ENCODE data around the gene FAM149A.
A peak's percentile ranks its signal among the peaks of the same experiment; 100 is the strongest.

DNA sequence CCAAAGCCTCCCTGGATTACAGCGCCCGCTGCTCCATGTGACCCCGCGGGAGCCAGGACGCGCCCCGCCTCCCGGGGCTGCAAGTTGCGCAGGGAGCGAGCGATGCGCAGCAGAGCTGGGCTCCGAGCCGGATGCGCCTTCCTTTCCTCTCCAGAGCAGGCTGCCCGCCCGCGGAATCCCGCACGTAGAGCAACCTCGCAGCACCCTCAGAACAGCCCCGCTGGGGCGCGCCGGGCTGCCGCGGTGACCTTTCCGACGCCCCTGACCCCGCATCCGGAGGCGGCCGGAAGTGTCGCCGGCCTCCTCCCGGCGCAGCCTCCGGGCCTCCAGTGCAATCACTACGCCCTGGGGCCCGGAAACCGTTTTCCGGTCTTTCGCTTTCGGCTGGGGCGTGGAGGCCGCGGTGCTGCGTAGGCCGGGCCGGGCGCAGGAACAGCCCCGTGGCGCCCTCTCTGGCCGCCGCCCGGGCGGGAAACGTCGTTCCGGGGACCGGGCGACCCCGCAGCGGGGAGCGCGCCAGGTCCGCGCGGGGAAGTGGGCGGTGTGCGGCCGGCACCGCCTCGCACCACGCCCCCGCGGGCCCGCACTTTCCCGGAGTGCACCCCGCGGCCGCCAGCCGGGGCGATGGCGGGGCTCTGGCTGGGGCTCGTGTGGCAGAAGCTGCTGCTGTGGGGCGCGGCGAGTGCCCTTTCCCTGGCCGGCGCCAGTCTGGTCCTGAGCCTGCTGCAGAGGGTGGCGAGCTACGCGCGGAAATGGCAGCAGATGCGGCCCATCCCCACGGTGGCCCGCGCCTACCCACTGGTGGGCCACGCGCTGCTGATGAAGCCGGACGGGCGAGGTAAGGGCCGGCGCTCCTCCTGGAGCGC, 86.9 kb downstream of the FAM149A start, which contains the start of gene CYP4V2:
- TF ChIP-seq, protein P1, sequence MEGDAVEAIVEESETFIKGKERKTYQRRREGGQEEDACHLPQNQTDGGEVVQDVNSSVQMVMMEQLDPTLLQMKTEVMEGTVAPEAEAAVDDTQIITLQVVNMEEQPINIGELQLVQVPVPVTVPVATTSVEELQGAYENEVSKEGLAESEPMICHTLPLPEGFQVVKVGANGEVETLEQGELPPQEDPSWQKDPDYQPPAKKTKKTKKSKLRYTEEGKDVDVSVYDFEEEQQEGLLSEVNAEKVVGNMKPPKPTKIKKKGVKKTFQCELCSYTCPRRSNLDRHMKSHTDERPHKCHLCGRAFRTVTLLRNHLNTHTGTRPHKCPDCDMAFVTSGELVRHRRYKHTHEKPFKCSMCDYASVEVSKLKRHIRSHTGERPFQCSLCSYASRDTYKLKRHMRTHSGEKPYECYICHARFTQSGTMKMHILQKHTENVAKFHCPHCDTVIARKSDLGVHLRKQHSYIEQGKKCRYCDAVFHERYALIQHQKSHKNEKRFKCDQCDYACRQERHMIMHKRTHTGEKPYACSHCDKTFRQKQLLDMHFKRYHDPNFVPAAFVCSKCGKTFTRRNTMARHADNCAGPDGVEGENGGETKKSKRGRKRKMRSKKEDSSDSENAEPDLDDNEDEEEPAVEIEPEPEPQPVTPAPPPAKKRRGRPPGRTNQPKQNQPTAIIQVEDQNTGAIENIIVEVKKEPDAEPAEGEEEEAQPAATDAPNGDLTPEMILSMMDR (IDR thresholded peaks at IDR 0.05), result peak in 2 of 3 experiments; percentile 5 to 15
- no peak for TF ChIP-seq POLR2A (IDR thresholded peaks at IDR 0.05)

All from testis (tissue), 2 donors.